NB4 (cell line): Measurements from ENCODE around the gene GPR78.

Experiments used
- DNase-seq: peaks from one replicate; pipeline ENCODE4 v3.0.0; 2010; ENCODE audit warnings: low read depth
- H3K4me3 ChIP-seq: one replicate; pipeline ENCODE4 v1.5.1; 2011; ENCODE audit warnings: mild to moderate bottlenecking, low read depth, low read length, moderate library complexity
- MYC ChIP-seq: IDR thresholded peaks from 2 replicates; pipeline ENCODE4 v1.6.1; 2011; ENCODE audit warnings: low read depth, low read length
- POLR2A ChIP-seq: IDR thresholded peaks from 2 replicates; pipeline ENCODE4 v1.6.1; 2011; ENCODE audit warnings: mild to moderate bottlenecking; ENCODE audit not compliant: insufficient read length; ENCODE audit errors: extremely low read depth
- TF ChIP-seq, protein P1 (sequence below): IDR thresholded peaks from one replicate; pipeline ENCODE4 v1.5.1; 2012; ENCODE audit warnings: low read depth, low read length
- TF ChIP-seq, protein P2 (sequence below): IDR thresholded peaks from 2 replicates; pipeline ENCODE4 v1.6.1; 2011; ENCODE audit warnings: low read depth, low read length

Gene GPR78

DNA sequence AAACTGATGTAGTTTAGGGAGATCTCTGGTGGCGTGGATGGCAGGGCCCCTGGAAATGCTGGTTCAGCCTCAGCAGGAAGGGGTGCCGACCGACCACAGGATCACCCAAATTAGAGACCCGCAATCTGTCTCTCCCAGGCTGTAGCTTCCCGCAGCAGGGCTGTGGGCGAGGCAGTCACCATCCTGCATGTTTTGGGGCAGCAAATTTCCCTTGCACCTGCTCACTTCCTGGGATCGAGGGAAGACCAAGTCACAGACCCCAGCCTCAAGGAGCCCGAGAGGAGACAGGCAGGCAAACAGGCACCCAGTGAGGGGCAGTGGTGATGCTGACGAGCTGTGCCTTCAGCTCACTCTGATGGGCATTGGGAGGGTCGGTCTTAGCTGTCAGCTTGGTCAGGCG lies 21.2 kb upstream of the GPR78 start:
- H3K4me3 ChIP-seq: no peak overlapping the region
- TF ChIP-seq, protein P1, sequence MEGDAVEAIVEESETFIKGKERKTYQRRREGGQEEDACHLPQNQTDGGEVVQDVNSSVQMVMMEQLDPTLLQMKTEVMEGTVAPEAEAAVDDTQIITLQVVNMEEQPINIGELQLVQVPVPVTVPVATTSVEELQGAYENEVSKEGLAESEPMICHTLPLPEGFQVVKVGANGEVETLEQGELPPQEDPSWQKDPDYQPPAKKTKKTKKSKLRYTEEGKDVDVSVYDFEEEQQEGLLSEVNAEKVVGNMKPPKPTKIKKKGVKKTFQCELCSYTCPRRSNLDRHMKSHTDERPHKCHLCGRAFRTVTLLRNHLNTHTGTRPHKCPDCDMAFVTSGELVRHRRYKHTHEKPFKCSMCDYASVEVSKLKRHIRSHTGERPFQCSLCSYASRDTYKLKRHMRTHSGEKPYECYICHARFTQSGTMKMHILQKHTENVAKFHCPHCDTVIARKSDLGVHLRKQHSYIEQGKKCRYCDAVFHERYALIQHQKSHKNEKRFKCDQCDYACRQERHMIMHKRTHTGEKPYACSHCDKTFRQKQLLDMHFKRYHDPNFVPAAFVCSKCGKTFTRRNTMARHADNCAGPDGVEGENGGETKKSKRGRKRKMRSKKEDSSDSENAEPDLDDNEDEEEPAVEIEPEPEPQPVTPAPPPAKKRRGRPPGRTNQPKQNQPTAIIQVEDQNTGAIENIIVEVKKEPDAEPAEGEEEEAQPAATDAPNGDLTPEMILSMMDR: no peak
- TF ChIP-seq POLR2A (no peak), MYC (no peak)
- TF ChIP-seq, protein P2, sequence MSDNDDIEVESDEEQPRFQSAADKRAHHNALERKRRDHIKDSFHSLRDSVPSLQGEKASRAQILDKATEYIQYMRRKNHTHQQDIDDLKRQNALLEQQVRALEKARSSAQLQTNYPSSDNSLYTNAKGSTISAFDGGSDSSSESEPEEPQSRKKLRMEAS: no peak
- no peak for DNase-seq

DNA sequence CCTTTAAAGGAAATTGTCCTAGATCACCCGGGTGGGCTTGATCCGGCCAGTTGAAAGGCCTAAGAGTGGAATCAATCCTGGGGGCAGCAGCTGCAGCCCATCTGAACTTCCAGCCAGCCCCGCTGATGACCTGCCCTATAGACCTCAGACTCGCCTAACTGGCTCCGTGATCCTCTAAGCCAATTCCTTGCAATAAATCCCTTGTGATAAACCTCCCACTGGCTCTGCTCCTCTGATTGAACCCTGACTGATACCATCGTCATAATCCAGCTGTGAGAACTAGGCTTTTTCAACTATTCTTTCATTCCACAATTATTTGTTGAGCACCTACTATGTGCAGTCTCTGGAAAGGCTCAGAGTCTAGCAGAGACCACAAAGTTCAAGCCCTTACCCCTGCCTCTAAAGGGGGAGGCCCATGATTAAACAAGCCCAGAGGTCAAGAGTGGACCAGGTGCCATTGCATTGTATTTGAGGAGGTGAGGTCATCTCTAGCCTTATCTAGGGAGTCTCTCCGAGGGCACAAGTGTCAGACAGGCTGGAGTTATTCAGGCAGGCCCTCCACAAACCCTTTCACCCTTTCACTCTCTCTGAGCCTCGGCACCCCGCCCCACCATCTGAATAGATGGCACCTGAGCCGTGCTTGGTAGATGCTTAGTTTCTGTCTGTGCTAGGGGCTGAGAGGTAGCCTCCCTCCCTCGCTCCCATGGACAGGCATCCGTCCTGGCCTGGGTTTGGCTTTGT lies 20.5 kb upstream of the GPR78 start:
- H3K4me3 ChIP-seq: no peak overlapping the region
- DNase-seq: no peak
- TF ChIP-seq, protein P2: no peak
- TF ChIP-seq MYC (no peak), POLR2A (no peak)
- TF ChIP-seq, protein P1: no peak

DNA sequence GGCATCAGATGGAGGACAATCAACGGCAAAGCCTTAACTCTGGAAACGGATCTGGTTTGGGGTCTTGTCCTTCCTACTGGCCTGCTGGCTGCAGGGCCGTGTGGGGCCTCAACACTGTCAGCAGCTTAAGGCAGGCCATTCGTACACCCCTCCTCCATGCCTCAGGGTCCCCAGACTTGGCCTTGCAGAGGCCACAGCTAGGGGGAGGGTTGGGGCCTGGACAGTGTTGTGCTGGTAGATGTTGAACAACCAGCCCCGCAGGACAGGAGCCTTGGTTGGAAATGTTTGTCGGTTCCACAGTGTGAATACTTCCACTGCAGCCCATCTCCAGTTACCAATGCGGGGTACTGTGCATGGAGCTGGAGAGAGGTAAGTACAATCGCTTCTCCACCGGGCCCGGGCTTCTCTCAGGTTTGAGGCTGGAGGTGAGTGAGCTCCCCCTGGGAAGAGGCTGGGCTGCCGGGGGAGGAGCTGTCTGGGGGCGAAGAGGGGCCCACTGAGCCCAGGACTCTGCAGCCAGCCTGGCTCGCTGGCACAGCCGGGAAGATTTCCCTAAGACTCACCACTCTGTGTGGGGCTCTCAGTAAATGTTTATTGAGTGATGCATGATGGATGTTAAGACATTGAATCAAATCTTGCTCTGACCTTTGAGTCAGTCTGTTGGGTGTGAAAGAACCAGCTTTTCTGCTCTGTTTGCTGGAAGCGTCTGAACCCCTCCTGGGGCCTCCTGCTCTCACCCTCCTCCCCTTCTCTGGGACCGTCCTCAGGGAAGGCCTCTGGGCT lies 19.7 kb upstream of the GPR78 start:
- TF ChIP-seq POLR2A: no peak
- TF ChIP-seq, protein P1: no peak
- TF ChIP-seq MYC: no peak
- TF ChIP-seq, protein P2: no peak
- no peak for DNase-seq

DNA sequence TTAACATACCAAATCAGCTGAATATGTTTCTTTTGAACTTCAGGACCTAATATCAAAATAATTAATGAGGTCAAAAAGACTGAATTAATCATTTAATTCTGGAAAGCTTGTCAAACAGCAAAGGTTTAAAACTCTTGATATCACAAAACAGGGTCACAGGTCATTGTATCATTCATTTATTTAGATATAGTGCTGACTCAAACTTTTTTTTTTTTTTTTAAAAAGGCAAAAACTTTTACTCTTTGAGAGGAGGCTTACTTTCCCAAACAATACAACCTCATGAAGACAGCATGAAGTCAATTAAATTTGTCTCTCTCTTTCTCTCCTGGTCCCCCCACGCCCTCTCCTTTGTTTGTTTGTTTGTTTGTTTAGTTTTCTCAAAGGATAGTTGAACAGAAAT lies 15.6 kb upstream of the GPR78 start:
- TF ChIP-seq, protein P2: no peak
- no peak for TF ChIP-seq MYC
- TF ChIP-seq POLR2A: no peak
- TF ChIP-seq, protein P1: no peak
- no peak overlapping the region for H3K4me3 ChIP-seq
- DNase-seq: no peak

More for the DNA sequence above, 19.7 kb upstream of the GPR78 start:
- no peak overlapping the region for H3K4me3 ChIP-seq

DNA sequence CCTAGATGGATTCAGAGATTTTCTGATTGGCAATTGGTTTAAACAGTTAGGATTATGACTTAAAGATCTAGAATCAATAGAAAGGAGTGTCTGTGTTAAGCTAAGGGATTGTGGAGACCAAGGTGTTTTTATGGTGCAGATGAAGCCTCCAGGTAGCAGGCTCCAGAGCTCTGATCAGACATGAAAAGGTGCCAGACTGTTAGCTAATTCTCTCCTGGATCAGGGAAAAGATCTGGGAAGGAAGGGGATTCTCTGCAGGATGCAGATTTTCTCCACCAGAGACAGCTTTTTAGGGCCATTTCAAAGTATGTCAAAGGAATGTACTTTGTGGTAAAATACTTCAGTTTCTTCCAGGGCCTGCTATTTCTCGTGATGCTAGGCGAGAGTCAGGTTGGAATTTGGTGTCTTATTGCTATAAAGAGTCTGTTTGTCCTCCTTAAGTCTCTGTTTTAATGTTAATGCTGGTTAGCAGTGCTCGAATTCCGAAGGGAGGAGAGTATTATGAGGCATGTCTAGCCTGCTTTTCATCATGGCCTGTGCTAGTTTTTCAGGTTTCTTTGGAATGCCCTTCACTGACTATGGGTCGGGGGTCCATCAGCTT lies 12.0 kb upstream of the GPR78 start:
- H3K4me3 ChIP-seq: no peak overlapping the region
- DNase-seq: no peak
- TF ChIP-seq, protein P1: no peak
- TF ChIP-seq POLR2A (no peak), MYC (no peak)
- TF ChIP-seq, protein P2: no peak
